ENCODE data around the gene CADPS. TPM values are rescaled to one million over a fixed set of nuclear protein-coding genes. Genes with fewer than 3 reads are reported as not detected.

Gene CADPS
- polyA plus RNA-seq, 1 donor (not counting 4 experiments of a cell fraction or from before 2014, with no cell fraction given), result not detected

- Histone ChIP-seq H3K4me3 (ENCODE audit: control insufficient read depth in 2 of 3, extremely low read depth in 1 of 3, insufficient read depth in 2 of 3, low read depth in 1 of 3, low read length in 3 of 3) (no peak overlapping the region), H3K36me3 (ENCODE audit: control insufficient read depth in 2 of 2, extremely low read depth in 1 of 2, insufficient read depth in 2 of 2, low read length in 2 of 2) (no peaks in the 10 kb centered on the region), H3K9me3 (ENCODE audit: control insufficient read depth, low read depth, low read length) (no peaks in the 10 kb centered on the region), H3K27ac (ENCODE audit: control insufficient read depth, insufficient read depth, low read length) (no peak overlapping the region), H3K4me2 (ENCODE audit: control insufficient read depth, extremely low read depth, insufficient read depth, low read depth, low read length) (no peak overlapping the region), H3K4me1 (ENCODE audit: control insufficient read depth, extremely low read depth, insufficient read depth, low read length) (peaks cover 9% of the 10 kb centered on the region), H3K27me3 (ENCODE audit: control insufficient read depth, extremely low read depth, insufficient read depth, low read length) (peaks cover 40% of the 10 kb centered on the region), H2AFZ (ENCODE audit: control insufficient read depth, low read length) (no peak overlapping the region), H3K9ac (ENCODE audit: control insufficient read depth, extremely low read depth, insufficient read depth, low read length) (no peak overlapping the region), H3K79me2 (ENCODE audit: control insufficient read depth, insufficient read depth, low read length) (no peaks in the 10 kb centered on the region), H3K9me1 (ENCODE audit: control insufficient read depth, extremely low read depth, insufficient read depth, low read length) (no peaks in the 10 kb centered on the region), H4K20me1 (ENCODE audit: control insufficient read depth, extremely low read depth, insufficient read depth, low read length) (no peaks in the 10 kb centered on the region)
- no peak for TF ChIP-seq CTCF (optimal IDR thresholded peaks at IDR 0.05 in 1 of 3, IDR thresholded peaks at IDR 0.05 in 1 of 3, conservative IDR thresholded peaks at IDR 0.05 in 1 of 3; ENCODE audit: extremely low read depth in 1 of 3, insufficient read depth in 2 of 3, low read length in 3 of 3)
- TF ChIP-seq EZH2 (IDR thresholded peaks at IDR 0.05; ENCODE audit: low read length), result no peak
- DNase-seq (ENCODE audit: low read depth, low spot score), result no peak
- dilution Hi-C loops (cut with MboI; ENCODE audit: extremely low pct_ligation_motif_present, low sequenced_read_pairs), result no loop called here
- FAIRE-seq, result no peak
Measured at GRCh38 chr3:62872318-62872717, 2.9 kb downstream of the CADPS start.

- no peak overlapping the region for H2AFZ ChIP-seq (ENCODE audit: control insufficient read depth, low read length)
- H4K20me1 ChIP-seq (ENCODE audit: control insufficient read depth, extremely low read depth, insufficient read depth, low read length), result no peaks in the 10 kb centered on the region
- H3K27ac ChIP-seq (ENCODE audit: control insufficient read depth, insufficient read depth, low read length), result no peak overlapping the region
- H3K36me3 ChIP-seq (ENCODE audit: control insufficient read depth in 2 of 2, extremely low read depth in 1 of 2, insufficient read depth in 2 of 2, low read length in 2 of 2), result no peaks in the 10 kb centered on the region
- no peaks in the 10 kb centered on the region for H3K79me2 ChIP-seq (ENCODE audit: control insufficient read depth, insufficient read depth, low read length)
- H3K4me1 ChIP-seq (ENCODE audit: control insufficient read depth, extremely low read depth, insufficient read depth, low read length), result peaks cover 7% of the 10 kb centered on the region
- TF ChIP-seq CTCF (optimal IDR thresholded peaks at IDR 0.05 in 1 of 3, IDR thresholded peaks at IDR 0.05 in 1 of 3, conservative IDR thresholded peaks at IDR 0.05 in 1 of 3; ENCODE audit: extremely low read depth in 1 of 3, insufficient read depth in 2 of 3, low read length in 3 of 3), result no peak
- TF ChIP-seq EZH2 (IDR thresholded peaks at IDR 0.05; ENCODE audit: low read length), result no peak
- no peak overlapping the region for H3K4me3 ChIP-seq (ENCODE audit: control insufficient read depth in 2 of 3, extremely low read depth in 1 of 3, insufficient read depth in 2 of 3, low read depth in 1 of 3, low read length in 3 of 3)
- H3K9me1 ChIP-seq (ENCODE audit: control insufficient read depth, extremely low read depth, insufficient read depth, low read length), result no peaks in the 10 kb centered on the region
- peaks cover 28% of the 10 kb centered on the region for H3K27me3 ChIP-seq (ENCODE audit: control insufficient read depth, extremely low read depth, insufficient read depth, low read length)
- no peak overlapping the region for H3K9ac ChIP-seq (ENCODE audit: control insufficient read depth, extremely low read depth, insufficient read depth, low read length)
- DNase-seq (ENCODE audit: low read depth, low spot score) (peak; percentile 15), FAIRE-seq (peak; percentile 76)
- dilution Hi-C loops (cut with MboI; ENCODE audit: extremely low pct_ligation_motif_present, low sequenced_read_pairs), result no loop called here
- no peaks in the 10 kb centered on the region for H3K9me3 ChIP-seq (ENCODE audit: control insufficient read depth, low read depth, low read length)
- no peak overlapping the region for H3K4me2 ChIP-seq (ENCODE audit: control insufficient read depth, extremely low read depth, insufficient read depth, low read depth, low read length)
Measured at GRCh38 chr3:62870321-62870720, 4.9 kb downstream of the CADPS start.
